ENCODE results near the gene ZMPSTE24. TPM values are rescaled to one million over a fixed set of nuclear protein-coding genes. Genes with fewer than 3 reads are reported as not detected.
"Not testable (repeated sequence)": the region's sequence is repeated elsewhere in the genome, so short reads cannot be mapped to it uniquely, and the experiment has no call there.

The ZMPSTE24 gene
- polyA plus RNA-seq, 4 donors, result 57.6 to 68.3 (median 66.0) TPM

GRCh38 chr1:40315795-40316594, 58.0 kb downstream of the ZMPSTE24 start:
- DNase-seq (ENCODE audit: low read depth in 4 of 4, low spot score in 3 of 4), result peak; percentile 18 to 32 (median 28)

- peak; percentile 20 to 37 (median 32) for DNase-seq (ENCODE audit: low read depth in 4 of 4, low spot score in 3 of 4)
These were observed 58.8 kb downstream of the ZMPSTE24 start, which contains the start of gene COL9A2 for GRCh38 chr1:40316595-40317393. COL9A2 (minus strand) TSS chr1:40317286; CDS start chr1:40317197, 89 bp downstream.

- no peak for DNase-seq (ENCODE audit: low read depth in 4 of 4, low spot score in 3 of 4)
These were observed 59.5 kb downstream of the ZMPSTE24 start for GRCh38 chr1:40317394-40318074.

GRCh38 chr1:40318476-40318875, 60.4 kb downstream of the ZMPSTE24 start:
- DNase-seq (ENCODE audit: low read depth in 4 of 4, low spot score in 3 of 4), result no peak

GRCh38 chr1:40318970-40319621, 61.1 kb downstream of the ZMPSTE24 start:
- DNase-seq (ENCODE audit: low read depth in 4 of 4, low spot score in 3 of 4), result no peak

GRCh38 chr1:40331403-40331802, 73.4 kb downstream of the ZMPSTE24 start:
- DNase-seq (ENCODE audit: low read depth in 4 of 4, low spot score in 3 of 4), result not testable (repeated sequence)

- no peak for DNase-seq (ENCODE audit: low read depth in 4 of 4, low spot score in 3 of 4)
These were observed 74.7 kb downstream of the ZMPSTE24 start for GRCh38 chr1:40332695-40333094.

GRCh38 chr1:40337443-40337842, 79.4 kb downstream of the ZMPSTE24 start:
- no peak for DNase-seq (ENCODE audit: low read depth in 4 of 4, low spot score in 3 of 4)

- peak; percentile 55 to 81 (median 72) for DNase-seq (ENCODE audit: low read depth in 4 of 4, low spot score in 3 of 4)
These were observed 80.8 kb downstream of the ZMPSTE24 start for GRCh38 chr1:40338745-40339419.

GRCh38 chr1:40339420-40340323, 81.6 kb downstream of the ZMPSTE24 start:
- DNase-seq (ENCODE audit: low read depth in 4 of 4, low spot score in 3 of 4), result no peak

GRCh38 chr1:40341491-40342380, 83.7 kb downstream of the ZMPSTE24 start:
- DNase-seq (ENCODE audit: low read depth in 4 of 4, low spot score in 3 of 4), result no peak

- not testable (repeated sequence) for DNase-seq (ENCODE audit: low read depth in 4 of 4, low spot score in 3 of 4)
These were observed 84.3 kb downstream of the ZMPSTE24 start for GRCh38 chr1:40342381-40342717.

Other genes starting within 250 kb of the ZMPSTE24 start
- 100 to 1,000 TPM; 179 to 207 (median 194) TPM for gene CAP1, start 217.5 kb upstream of the ZMPSTE24 start, polyA plus RNA-seq (ENCODE audit: insufficient read length in 4 of 4)
- 100 to 1,000 TPM; 103 to 134 (median 122) TPM for gene PPT1, start 161.0 kb upstream of the ZMPSTE24 start, polyA plus RNA-seq (ENCODE audit: insufficient read length in 4 of 4)
- 10 to 100 TPM; 22.1 to 26.8 (median 24.4) TPM for gene RLF, start 96.8 kb upstream of the ZMPSTE24 start, polyA plus RNA-seq (ENCODE audit: insufficient read length in 4 of 4)
- not detected for gene TMCO2, start 10.3 kb upstream of the ZMPSTE24 start, polyA plus RNA-seq (ENCODE audit: insufficient read length in 4 of 4)
- gene COL9A2, start 59.0 kb downstream of the ZMPSTE24 start, polyA plus RNA-seq (ENCODE audit: insufficient read length in 4 of 4), result 10 to 100 TPM; 18.8 to 32.0 (median 23.5) TPM
- 10 to 100 TPM; 22.7 to 29.7 (median 24.3) TPM for gene SMAP2, start 115.5 kb downstream of the ZMPSTE24 start, polyA plus RNA-seq (ENCODE audit: insufficient read length in 4 of 4)
- gene ZFP69B, start 192.2 kb downstream of the ZMPSTE24 start, polyA plus RNA-seq (ENCODE audit: insufficient read length in 4 of 4), result 1 to 10 TPM; 4.8 to 5.6 (median 5.5) TPM
- gene ZFP69, start 219.1 kb downstream of the ZMPSTE24 start, polyA plus RNA-seq (ENCODE audit: insufficient read length in 4 of 4), result 1 to 10 TPM; 5.3 to 9.8 (median 8.3) TPM

All from right renal pelvis (tissue), 4 donors.